HEK293 (cell line): Measurements from ENCODE around the gene MYO15B.

ENCODE experiments used
- ATF2 ChIP-seq: fragments of 450-650 bp; formaldehyde crosslinking; IDR thresholded peaks from 2 replicates; pipeline ENCODE4 v1.5.1; 2016; ENCODE audit warnings: missing biosample characterization, missing genetic modification characterization, low read depth
- CTCF ChIP-seq: fragments of 450-650 bp; formaldehyde crosslinking; IDR thresholded peaks from 2 replicates; pipeline ENCODE4 v1.5.1; 2016; ENCODE audit warnings: missing biosample characterization, missing genetic modification characterization
- PATZ1 ChIP-seq: fragments of 450-650 bp; formaldehyde crosslinking; IDR thresholded peaks from 2 replicates; pipeline ENCODE4 v1.5.1; 2016; ENCODE audit warnings: missing biosample characterization, missing genetic modification characterization
- PBX3 ChIP-seq: sonication (generic); formaldehyde crosslinking; IDR thresholded peaks from 2 replicates; pipeline ENCODE4 v1.8.1; 2022; ENCODE audit warnings: mild to moderate bottlenecking, moderate library complexity, missing genetic modification reagents
- REST ChIP-seq: fragments of 450-650 bp; formaldehyde crosslinking; IDR thresholded peaks from 2 replicates; pipeline ENCODE4 v1.5.1; 2016; ENCODE audit warnings: missing biosample characterization, missing genetic modification characterization
- ZNF10 ChIP-seq: fragments of 450-650 bp; formaldehyde crosslinking; IDR thresholded peaks from 2 replicates; pipeline ENCODE4 v1.5.1; 2017; ENCODE audit warnings: missing biosample characterization, missing genetic modification characterization
- ZNF2 ChIP-seq: fragments of 450-650 bp; formaldehyde crosslinking; IDR thresholded peaks from 2 replicates; pipeline ENCODE4 v1.5.1; 2016; ENCODE audit warnings: missing biosample characterization, missing genetic modification characterization
- ZNF274 ChIP-seq, 2 experiments: fragments of 200-500 bp in 1 of 2; fragments of 450-650 bp in 1 of 2; sonication (Bioruptor generic) in 1 of 2; formaldehyde crosslinking in 1 of 2; IDR thresholded peaks; 2 replicates each; pipeline versions ENCODE4 v1.5.1 to v1.6.1; 2014 to 2016; ENCODE audit warnings: borderline replicate concordance in 1 of 2, inconsistent platforms in 1 of 2, low read length in 1 of 2, missing biosample characterization in 1 of 2, missing genetic modification characterization in 1 of 2
- ZNF624 ChIP-seq: fragments of 450-650 bp; formaldehyde crosslinking; IDR thresholded peaks from 2 replicates; pipeline ENCODE4 v1.5.1; 2017; ENCODE audit warnings: missing biosample characterization, missing genetic modification characterization
- ZNF701 ChIP-seq: fragments of 450-650 bp; formaldehyde crosslinking; IDR thresholded peaks from 2 replicates; pipeline ENCODE4 v1.5.1; 2016; ENCODE audit warnings: missing biosample characterization, missing genetic modification characterization

GRCh38 chr17:75570772-75571171 lies 16.8 kb upstream of the MYO15B start:
- TF ChIP-seq PBX3 (CRISPR knock-in tag) (no peak), CTCF (tag by site-specific recombination) (no peak), ZNF10 (tag by site-specific recombination) (no peak), ZNF701 (tag by site-specific recombination) (no peak), ZNF2 (no peak), PATZ1 (tag by site-specific recombination) (no peak), ZNF274 (IDR thresholded peaks at IDR 0.05; ENCODE audit: low read length) (no peak), ZNF274 (tag by site-specific recombination; IDR thresholded peaks at IDR 0.05; ENCODE audit: borderline replicate concordance) (no peak), REST (tag by site-specific recombination) (no peak), ZNF624 (no peak), ATF2 (no peak)
